AG09319 (cell line): ENCODE measurements around the gene VASN.

Experiments used
- DNase-seq: peaks from one replicate; pipeline ENCODE4 v3.0.0-alpha.2; 2010; ENCODE audit warnings: low read depth; ENCODE audit errors: extremely low read depth
- TF ChIP-seq, protein P1 (sequence below): IDR thresholded peaks from 2 replicates; pipeline ENCODE4 v1.5.1; 2011; ENCODE audit warnings: low read depth, mild to moderate bottlenecking, inconsistent platforms, low read length, moderate library complexity

The VASN gene

DNA sequence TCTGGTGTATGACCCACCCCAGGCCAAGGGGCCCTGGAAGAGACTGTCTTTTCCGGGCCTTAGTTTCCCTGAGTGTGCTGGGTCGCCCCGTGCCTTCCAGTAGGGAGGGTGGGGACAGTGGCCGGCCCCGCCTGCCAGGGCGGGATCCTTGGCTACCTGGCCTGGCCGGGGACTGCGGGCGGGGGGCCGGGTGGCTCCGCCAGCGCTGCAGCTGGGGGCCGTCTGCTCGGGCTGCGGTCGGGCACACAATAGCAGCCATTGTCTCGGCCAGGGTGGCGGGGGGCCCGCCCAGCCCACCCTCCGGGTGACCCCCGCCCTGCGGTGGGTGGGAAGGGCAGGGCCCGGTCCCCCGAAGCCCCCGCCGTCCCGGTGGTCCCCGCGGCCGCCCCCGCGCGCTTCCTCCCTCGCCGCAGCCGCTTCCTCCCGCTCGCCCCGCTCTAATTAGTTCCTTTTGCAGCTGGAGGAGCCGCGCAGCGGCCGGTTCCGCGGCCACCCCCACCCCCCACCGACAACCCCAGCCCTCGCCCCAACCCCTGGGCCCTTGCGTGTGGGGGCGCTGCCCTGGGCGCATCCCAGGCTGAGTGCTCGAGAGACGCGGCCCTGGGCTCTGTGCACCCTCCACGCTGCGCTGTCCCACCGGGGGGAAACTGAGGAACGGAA, 44.1 kb upstream of the VASN start:
- TF ChIP-seq, protein P1, sequence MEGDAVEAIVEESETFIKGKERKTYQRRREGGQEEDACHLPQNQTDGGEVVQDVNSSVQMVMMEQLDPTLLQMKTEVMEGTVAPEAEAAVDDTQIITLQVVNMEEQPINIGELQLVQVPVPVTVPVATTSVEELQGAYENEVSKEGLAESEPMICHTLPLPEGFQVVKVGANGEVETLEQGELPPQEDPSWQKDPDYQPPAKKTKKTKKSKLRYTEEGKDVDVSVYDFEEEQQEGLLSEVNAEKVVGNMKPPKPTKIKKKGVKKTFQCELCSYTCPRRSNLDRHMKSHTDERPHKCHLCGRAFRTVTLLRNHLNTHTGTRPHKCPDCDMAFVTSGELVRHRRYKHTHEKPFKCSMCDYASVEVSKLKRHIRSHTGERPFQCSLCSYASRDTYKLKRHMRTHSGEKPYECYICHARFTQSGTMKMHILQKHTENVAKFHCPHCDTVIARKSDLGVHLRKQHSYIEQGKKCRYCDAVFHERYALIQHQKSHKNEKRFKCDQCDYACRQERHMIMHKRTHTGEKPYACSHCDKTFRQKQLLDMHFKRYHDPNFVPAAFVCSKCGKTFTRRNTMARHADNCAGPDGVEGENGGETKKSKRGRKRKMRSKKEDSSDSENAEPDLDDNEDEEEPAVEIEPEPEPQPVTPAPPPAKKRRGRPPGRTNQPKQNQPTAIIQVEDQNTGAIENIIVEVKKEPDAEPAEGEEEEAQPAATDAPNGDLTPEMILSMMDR = no peak
- DNase-seq = no peak

DNA sequence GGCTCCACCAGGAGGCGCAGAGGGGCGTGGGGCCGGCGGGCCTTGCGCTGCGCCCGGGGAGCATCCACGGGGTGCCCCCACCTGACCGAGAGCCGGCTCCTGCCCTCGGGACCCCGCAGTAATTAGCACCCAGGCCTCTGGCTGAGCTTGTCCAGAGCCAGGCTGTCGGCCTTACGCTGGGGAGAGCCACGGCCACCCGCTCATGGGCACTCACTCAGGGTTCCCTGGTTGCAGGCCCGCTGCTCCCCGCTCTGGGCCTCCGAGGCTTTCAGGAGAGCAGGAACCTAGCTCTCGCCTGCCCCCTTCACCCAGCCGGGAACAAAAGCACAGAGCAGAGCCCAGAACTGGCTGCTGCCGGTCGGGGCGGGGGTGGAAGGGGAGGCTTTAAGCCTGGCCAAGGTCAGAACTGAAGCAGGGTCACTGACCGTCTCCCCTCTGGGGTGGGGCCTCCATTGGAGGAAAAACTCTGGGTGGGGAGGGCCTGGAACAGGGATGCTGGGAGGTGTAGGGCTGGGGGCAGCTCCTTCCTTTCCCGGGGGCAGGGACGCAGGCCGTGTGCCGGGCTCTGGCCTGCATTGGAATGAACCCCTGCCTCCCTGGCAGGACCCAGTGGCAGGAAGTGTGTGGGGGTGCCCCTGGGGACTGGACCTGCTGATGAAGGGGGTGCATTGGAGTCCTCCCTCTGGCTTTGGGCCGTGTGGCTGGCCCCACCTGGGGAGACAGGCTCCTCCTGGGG, 43.4 kb upstream of the VASN start:
- peak; percentile 45 for DNase-seq
- TF ChIP-seq, protein P1 = peak; percentile 67

- TF ChIP-seq, protein P1 = no peak
- no peak for DNase-seq
These were observed 42.6 kb upstream of the VASN start for GRCh38 chr16:4328782-4329775.

DNA sequence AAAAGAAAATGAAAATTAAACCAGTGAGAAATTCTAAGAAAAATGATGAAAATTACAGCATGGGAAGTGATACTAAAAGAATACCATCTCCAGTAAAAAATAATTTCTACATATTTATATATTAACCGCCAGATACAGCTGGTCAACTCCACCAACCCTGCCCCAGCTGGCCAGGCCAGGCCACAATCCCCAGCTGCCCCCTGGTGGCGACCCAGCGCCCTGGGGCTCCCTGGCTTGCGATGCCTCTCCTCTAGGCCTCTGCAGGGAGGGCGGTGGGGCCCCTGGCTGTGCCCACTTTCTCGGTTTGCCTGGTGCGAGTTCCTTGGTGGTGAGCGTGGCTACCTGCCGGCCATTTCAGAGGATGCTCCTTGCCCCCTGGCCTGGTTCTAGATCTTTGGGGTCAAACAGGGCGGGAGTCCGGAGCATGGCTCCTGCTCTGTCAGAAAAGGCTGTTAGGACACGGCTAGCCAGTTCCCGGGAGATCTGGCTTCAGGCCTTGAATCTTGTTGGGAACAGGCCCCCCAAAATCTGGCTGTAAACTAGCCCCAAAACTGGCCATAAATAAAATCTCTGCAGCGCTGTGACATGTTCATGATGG, 41.3 kb upstream of the VASN start:
- no peak for DNase-seq
- TF ChIP-seq, protein P1 = peak; percentile 98

- TF ChIP-seq, protein P1 = no peak
- DNase-seq = no peak
These were observed 39.6 kb upstream of the VASN start for GRCh38 chr16:4332083-4332482.

DNA sequence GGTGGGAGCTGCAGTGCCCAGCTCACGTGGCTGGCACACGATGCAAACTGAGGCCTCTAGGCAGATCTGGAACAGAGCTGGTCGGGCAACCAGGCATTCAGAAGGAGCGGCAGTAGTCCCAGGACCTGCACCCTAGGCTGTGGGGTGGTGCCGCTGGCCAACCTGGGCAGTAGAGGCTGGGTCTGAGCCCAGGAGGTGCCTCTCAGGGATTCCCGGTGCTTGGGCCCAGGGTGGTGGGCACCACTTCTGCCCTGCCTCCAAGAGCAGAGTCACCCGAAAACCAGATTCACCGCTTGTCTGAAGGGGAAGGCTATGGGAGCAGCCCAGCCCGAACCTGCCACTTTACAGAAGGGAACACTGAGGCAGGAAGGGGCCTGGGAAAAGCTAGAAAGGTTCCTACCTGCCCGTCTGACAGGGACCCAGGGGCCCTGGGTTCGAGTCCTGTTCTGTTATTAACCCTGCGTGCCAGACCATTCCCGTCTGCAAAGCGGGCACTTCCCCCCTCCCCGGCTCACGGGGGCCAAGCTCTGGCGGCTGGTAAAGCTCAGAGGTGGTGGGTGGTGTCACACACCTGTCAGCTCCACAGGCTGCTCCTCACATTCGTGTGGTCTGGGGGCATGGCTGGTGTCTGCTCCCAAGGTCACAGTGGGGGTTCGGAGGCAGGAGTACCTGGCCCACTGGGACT, 38.9 kb upstream of the VASN start:
- TF ChIP-seq, protein P1 = no peak
- DNase-seq = no peak
